A204.1 (cell line): Measurements from ENCODE around the gene RASGRF2.

Source experiments
- FAIRE-seq: peaks from 2 replicates; lab custom pipeline; 2012; peaks lifted over from hg19 to GRCh38; lab: Jason Lieb, UNC

Gene RASGRF2

DNA sequence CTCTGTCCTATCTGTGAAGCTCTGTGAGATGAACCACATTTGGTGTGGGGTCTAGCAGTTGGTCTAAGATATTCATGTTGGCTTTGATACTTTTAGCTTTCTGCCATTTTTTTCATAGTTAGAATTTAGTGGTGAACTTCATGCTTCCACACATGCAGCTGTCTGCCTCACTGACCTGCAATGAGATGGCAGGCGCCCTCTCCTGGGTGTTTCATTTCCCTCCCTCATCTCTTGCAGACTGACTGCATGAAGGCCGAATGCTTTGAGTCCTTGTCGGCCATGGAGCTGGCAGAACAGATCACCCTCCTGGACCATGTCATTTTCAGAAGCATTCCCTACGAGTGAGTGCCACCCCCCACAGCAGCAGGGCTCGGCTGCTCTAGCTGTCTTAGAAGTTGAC, 246.8 kb downstream of the RASGRF2 start:
- no peak for FAIRE-seq

DNA sequence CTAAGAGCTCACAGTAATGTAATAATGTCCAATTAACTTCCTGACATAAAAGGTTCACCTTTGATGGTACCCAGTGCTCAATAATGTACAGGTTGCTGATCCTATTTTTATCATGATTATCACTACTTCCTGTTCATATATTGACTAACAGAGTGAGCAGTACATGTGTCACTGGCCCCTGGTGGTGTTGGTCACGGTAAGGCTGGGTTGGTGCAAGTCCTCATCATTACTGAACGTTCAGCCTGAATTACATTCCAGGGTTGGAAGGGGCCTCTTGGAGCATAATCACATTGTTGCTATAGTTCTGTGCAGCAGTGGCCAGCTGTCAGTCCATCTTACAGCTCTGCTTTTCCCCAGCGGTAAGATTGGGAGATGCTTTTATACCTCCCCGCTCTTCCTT, 248.7 kb downstream of the RASGRF2 start:
- FAIRE-seq, result no peak

- no peak for FAIRE-seq
Measured at GRCh38 chr5:81209386-81209785, 249.2 kb downstream of the RASGRF2 start.

DNA sequence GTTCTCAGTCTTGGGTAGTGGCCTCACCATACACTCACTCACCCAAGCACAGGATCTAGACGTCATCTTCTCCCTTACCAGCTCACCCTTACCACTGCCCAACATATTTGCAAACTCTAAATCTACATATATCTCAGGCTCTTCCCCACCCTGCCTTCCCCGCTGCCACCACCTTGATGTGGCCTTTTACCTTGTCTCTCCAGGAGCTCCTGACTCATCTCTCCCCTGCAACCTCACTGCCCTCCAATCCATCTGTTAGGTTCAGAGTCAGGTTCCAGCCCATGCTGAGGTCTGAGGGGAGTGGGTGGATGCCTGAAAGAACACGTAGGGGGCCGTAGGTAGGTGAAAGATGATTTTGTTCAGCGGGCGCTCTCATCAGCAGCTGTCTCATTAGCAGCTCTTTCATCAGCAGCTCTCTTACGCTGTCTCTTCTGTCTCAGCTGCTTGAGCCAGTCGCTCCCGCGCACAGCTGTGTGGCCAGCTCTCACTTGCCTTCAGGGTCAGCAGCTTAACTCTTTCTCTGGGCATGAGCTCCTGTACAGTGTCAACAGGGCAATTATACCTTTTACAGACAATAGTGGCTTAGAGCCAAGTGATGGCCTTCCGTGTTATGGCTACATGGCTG, 249.8 kb downstream of the RASGRF2 start:
- no peak for FAIRE-seq

GRCh38 chr5:81212211-81212751, 252.1 kb downstream of the RASGRF2 start:
- FAIRE-seq, result no peak

- no peak for FAIRE-seq
Measured at GRCh38 chr5:81213070-81213469, 252.9 kb downstream of the RASGRF2 start.

DNA sequence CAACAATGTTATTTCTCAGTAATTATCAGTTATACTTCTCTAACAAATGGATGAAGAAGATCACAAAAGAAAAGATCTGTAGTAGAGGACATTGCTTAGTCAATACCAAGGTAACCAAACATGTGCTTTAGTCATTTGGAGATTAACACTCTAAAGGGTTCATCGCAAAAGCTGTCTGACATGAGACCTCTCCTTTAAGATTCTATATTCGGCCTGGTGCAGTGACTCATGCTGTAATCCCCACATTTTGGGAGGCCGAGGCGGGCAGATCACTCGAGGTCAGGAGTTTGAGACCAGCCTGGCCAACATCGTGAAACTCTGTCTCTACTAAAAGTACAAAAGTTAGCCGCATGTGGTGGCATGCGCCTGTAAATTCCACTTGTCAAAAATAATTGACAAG, 254.7 kb downstream of the RASGRF2 start:
- FAIRE-seq, result no peak

DNA sequence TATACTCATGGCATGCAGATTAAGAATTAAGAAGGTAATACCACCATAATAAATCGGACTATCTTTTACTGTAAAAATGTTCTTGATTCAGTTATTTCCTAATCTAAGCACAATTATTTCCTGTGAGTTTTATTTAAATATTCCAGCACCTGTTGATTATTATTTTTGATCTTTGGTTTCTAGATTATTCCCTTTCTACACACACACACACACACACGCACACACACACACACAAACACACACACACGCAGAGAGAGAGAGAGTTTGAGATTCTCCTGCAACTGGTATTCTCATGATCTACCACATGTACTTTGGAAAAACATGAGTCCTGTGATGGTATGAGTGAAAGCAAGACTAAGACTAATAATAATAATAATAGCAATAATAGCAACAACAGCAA, 256.0 kb downstream of the RASGRF2 start:
- no peak for FAIRE-seq

DNA sequence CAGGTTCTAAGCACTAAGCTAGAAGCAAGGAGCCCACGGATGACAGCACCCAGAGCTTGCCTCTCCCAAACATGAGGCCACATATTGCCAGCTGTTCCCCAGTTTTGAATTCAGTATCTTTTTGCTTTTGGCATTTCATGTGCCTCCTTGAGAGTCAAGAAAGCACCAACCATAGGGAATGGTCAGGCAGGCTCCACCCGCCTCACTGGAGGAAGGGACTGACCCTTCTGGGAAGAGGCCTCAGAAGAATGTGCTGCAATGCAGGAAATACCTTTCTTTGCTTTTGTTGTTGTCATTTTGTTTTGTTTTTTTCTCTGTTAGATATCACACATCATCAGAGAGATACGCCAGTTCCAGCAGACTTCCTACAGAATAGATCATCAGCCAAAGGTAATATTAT, 259.2 kb downstream of the RASGRF2 start:
- no peak for FAIRE-seq

DNA sequence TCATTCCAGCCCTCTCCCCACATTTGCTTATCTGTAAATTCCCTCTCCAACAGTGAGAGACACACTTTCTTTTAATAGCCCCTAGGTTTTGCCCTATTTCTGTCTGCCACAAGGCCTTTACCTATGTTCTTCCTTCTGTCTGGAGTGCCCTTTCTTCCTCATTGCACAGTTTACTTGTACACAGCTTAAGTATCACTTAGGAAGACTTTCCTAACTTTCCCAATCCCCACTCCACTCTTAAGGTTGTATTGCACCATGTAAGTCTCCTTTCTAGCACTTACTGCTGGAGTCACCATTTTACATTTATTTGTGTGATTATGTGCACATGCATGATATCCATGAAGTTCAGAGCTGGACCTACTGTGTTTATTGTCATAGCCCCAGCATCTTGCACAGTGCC, 262.1 kb downstream of the RASGRF2 start:
- FAIRE-seq, result no peak

GRCh38 chr5:81225463-81225862, 265.3 kb downstream of the RASGRF2 start:
- FAIRE-seq, result no peak

- FAIRE-seq, result no peak
Measured at GRCh38 chr5:81226286-81226685, 266.1 kb downstream of the RASGRF2 start.

GRCh38 chr5:81226949-81227348, 266.8 kb downstream of the RASGRF2 start:
- FAIRE-seq, result no peak

- no peak for FAIRE-seq
Measured at GRCh38 chr5:81228084-81228483, 267.9 kb downstream of the RASGRF2 start.

- FAIRE-seq, result no peak
Measured at GRCh38 chr5:81230416-81230815, 270.3 kb downstream of the RASGRF2 start.

DNA sequence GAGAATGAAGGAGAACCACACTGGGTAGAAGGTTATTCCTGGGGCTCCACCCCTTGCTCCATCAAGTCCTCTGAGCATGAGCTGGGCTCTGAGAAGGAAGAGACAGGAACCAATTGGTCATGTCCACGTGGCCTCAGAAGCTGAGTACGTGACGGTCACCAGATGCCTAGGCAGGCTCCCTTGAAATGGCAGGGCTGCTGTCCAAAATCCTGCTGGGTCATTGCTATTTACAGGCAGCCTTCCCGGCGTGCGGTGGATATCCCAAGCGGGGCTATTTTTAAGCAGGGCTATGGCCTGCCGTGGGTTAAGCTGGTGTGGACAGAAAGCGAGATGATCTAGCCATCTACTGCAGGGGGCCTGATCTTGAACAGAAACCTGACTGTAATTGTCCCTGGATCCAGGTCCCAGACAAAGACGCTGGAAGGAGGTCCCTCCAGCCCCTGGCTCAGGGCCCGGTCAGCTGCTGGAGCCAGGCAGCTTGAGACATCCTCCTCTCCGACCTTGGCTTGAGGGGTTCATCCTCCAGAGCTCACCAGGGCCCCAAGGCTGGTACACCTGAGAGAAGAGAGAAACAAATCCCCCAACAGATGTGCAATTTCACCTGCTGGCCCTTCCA, 272.4 kb downstream of the RASGRF2 start:
- FAIRE-seq, result no peak

DNA sequence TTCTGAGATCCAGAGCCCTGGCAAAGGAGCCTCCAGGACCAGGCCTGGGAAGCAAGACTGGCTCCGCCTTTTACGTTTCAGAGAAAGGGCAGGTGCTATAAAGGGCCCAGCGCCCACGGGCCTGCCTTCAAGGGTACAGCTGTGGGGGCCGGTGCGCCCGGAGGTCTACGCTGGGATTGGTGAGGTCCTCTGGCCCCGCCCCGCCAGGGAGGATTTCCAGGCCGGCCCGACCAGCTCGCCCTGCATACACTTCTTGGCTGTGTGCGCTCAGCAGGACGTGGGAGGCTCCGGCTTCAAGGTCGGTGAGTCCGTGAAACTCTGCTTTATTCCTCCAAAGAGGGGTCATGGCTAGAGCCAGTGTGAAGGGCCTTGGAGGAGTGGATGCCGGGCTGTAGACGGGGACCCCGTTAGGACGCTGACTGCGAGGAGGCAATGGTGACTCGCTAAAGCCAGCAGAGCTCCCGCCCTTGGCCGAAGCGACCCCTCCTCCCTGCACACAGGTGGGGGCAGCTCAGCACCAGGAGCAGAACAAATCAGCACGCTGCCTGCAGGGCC, 273.0 kb downstream of the RASGRF2 start, which contains the start of gene CKMT2:
Gene CKMT2 (plus strand): TSS at position 243 of the 555 bp plus-strand sequence. CDS start 17,811 bp downstream, outside the sequence.
- no peak for FAIRE-seq

GRCh38 chr5:81234299-81234698, 274.1 kb downstream of the RASGRF2 start:
- no peak for FAIRE-seq

DNA sequence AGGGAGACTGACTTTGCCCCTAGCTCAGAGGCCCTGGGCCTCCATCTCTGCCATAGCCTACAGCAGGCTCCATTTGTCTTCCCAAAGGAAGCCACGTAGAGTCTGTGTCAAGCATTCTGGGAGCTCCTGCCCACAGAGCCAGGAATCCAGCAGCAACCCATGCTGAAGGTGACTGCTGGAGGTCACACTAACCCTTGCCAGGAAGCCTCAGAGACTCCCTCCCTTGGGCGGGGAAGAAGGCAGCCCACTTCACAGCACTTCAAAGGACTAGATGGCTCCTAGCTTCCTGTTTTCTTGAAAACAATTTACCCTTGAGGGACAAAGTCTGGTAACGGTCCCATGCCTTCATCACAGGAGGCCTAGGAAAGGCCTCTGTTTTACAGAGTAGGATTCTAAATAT, 274.6 kb downstream of the RASGRF2 start:
- no peak for FAIRE-seq

GRCh38 chr5:81235287-81236072, 275.3 kb downstream of the RASGRF2 start:
- no peak for FAIRE-seq

GRCh38 chr5:81238460-81238859, 278.3 kb downstream of the RASGRF2 start:
- no peak for FAIRE-seq

GRCh38 chr5:81239613-81240012, 279.4 kb downstream of the RASGRF2 start:
- FAIRE-seq, result no peak

GRCh38 chr5:81241001-81241400, 280.8 kb downstream of the RASGRF2 start:
- no peak for FAIRE-seq
